ENCODE data around the gene GFPT2. TPM values are rescaled to one million over a fixed set of nuclear protein-coding genes. Genes with fewer than 3 reads are reported as not detected.
A peak's percentile ranks its signal among the peaks of the same experiment; 100 is the strongest.

Gene GFPT2
- 100 to 1,000 TPM in 1 of 7 donors, 10 to 100 TPM in 6; 34.0 to 135 (median 42.4) TPM for total RNA-seq
- 10 to 100 TPM; 18.5 to 29.2 TPM for polyA plus RNA-seq
- long read RNA-seq, donor 1, transcript GFPT2-201 (19 exons, 3,093 nt), result major isoform, 459 of 684 reads
- long read RNA-seq, donor 1, partial matches to known transcripts, result 101 of 684 reads
- long read RNA-seq, donor 1, other reads (novel, unspliced or antisense), result 122 of 684 reads
- long read RNA-seq, donor 2, result 0 reads
- long read RNA-seq, donor 3, transcript GFPT2-201 (19 exons, 3,093 nt), result major isoform, 127 of 152 reads
- long read RNA-seq, donor 3, partial matches to known transcripts, result 6 of 152 reads
- long read RNA-seq, donor 3, other reads (novel, unspliced or antisense), result 19 of 152 reads

DNA sequence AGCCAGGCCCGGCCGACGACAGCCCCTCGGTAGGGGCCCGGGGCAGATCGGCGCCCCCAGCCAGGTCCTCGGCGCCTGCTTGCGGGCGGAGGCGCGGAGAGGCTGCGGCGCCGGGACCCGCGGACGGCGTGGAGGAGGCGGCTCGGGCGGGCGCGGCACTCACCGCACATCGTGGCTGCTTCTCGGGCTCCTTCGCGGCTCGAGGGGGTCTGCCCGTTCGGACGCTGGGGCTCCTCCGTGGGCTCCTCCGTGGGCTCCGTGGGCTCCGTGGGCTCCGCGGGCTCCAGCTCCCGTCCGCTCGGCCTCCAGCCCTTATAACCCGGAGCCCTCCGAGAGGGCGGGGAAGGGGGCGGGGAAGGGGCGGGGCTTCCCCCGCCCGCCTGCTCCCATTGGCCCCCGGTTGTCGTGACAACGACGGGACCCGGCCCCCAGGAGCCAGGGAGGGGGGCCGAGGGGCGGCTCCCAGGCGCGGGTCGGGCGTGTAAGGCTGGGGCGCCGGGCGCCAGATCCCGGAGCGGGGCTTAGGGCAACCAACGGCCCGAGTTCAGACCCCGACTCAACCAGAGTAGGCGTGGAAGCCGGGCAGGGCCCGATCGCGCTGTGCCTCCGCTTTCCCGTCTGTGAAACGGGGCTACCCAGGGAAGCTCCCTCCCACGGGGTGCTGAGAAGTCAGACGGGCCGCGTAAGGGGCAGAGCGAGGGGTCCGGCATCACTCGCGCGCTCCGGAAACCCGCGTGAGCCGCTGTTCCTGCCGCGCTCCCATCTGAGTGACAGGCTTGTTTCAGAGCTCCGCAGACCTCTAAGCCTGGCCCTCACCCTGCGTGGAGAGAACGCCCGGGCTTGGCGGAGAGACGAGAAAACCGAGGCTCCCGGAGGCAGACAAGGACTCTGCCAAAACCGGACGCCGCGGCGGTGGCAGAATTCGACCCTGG is at the start of gene GFPT2:
TSS of gene GFPT2 (minus strand) at position 289 of the 932 bp plus-strand sequence. CDS start at position 170, 119 bp downstream.
- WGBS, 3 donors, result 0 to 1% (median 0%) methylated on average over 42 to 106 of the region's 106 CpGs
- peaks cover 2% of the 10 kb centered on the region for H3K4me1 ChIP-seq (ENCODE audit: insufficient read depth)
- TF ChIP-seq, protein P1, sequence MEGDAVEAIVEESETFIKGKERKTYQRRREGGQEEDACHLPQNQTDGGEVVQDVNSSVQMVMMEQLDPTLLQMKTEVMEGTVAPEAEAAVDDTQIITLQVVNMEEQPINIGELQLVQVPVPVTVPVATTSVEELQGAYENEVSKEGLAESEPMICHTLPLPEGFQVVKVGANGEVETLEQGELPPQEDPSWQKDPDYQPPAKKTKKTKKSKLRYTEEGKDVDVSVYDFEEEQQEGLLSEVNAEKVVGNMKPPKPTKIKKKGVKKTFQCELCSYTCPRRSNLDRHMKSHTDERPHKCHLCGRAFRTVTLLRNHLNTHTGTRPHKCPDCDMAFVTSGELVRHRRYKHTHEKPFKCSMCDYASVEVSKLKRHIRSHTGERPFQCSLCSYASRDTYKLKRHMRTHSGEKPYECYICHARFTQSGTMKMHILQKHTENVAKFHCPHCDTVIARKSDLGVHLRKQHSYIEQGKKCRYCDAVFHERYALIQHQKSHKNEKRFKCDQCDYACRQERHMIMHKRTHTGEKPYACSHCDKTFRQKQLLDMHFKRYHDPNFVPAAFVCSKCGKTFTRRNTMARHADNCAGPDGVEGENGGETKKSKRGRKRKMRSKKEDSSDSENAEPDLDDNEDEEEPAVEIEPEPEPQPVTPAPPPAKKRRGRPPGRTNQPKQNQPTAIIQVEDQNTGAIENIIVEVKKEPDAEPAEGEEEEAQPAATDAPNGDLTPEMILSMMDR (IDR thresholded peaks at IDR 0.05), result peak in 1 of 3 donors; percentile 23
- TF ChIP-seq EP300 (IDR thresholded peaks at IDR 0.05) (no peak), POLR2A (IDR thresholded peaks at IDR 0.05) (peak; percentile 82)
- intact Hi-C loops (cut with DNase I), result loop anchor here in 2 of 4 donors (1.0 to 10.0 kb wide), 2 partner anchors 59 to 60 kb away; partner anchors contain the start of gene MAPK9 (in 1 of the 2)
- no peaks in the 10 kb centered on the region for H3K27me3 ChIP-seq
- no peaks in the 10 kb centered on the region for H3K36me3 ChIP-seq
- H3K27ac ChIP-seq, result peak within 1 kb of the TSS; percentile 72 to 86
- H3K4me3 ChIP-seq, result peak within 1 kb of the TSS; percentile 65
- DNase-seq, result peak; percentile 91 to 94 (median 93)
- H3K9me3 ChIP-seq, result no peaks in the 10 kb centered on the region

- intact Hi-C loops (cut with DNase I), result no loop called here
- WGBS, 3 donors, result 89 to 96% (median 93%) methylated on average over 13 of the region's 13 CpGs
- no peak overlapping the region for H3K27ac ChIP-seq
- no peaks in the 10 kb centered on the region for H3K36me3 ChIP-seq
- no peaks in the 10 kb centered on the region for H3K4me1 ChIP-seq (ENCODE audit: insufficient read depth)
- no peaks in the 10 kb centered on the region for H3K27me3 ChIP-seq
- TF ChIP-seq EP300 (IDR thresholded peaks at IDR 0.05) (no peak), POLR2A (IDR thresholded peaks at IDR 0.05) (no peak)
- TF ChIP-seq, protein P1 (IDR thresholded peaks at IDR 0.05), result no peak
- no peak for DNase-seq
- H3K9me3 ChIP-seq, result no peaks in the 10 kb centered on the region
- H3K4me3 ChIP-seq, result no peak overlapping the region
These were observed 49.6 kb upstream of the GFPT2 start for GRCh38 chr5:180402716-180403115.

GRCh38 chr5:180401229-180401907 is 48.2 kb upstream of the GFPT2 start:
- Histone ChIP-seq H3K27me3 (no peaks in the 10 kb centered on the region), H3K4me1 (ENCODE audit: insufficient read depth) (no peaks in the 10 kb centered on the region), H3K36me3 (no peaks in the 10 kb centered on the region), H3K27ac (no peak overlapping the region), H3K9me3 (no peaks in the 10 kb centered on the region), H3K4me3 (no peak overlapping the region)
- TF ChIP-seq EP300 (IDR thresholded peaks at IDR 0.05) (no peak), POLR2A (IDR thresholded peaks at IDR 0.05) (no peak)
- TF ChIP-seq, protein P1 (IDR thresholded peaks at IDR 0.05), result no peak
- no peak for DNase-seq
- intact Hi-C loops (cut with DNase I), result no loop called here
- 88 to 94% (median 92%) methylated on average over 11 of the region's 11 CpGs for WGBS, 3 donors

DNA sequence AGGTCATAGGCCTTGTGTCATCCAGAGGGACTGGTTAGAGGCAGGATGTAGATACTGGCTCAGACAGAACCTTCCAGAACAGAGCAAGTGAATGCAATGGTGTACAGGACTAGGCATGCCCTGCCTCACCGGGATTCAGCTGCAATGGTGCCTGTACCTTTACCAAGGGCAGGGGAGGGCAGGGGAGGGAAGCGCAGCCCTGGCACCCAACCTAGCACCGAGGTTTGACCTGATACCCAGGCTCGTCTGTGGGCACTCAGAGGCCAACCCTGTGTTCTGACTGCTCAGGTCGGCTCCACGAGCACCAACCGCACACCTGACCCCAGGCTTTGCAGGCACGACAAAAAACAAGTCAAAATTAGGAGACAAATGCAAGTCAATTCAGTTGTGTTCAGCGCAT is 47.3 kb upstream of the GFPT2 start:
- TF ChIP-seq, protein P1 (IDR thresholded peaks at IDR 0.05), result no peak
- no peak for DNase-seq
- WGBS, 3 donors, result 75 to 79% (median 78%) methylated on average over 9 of the region's 9 CpGs

More for the DNA sequence above, 47.3 kb upstream of the GFPT2 start:
- no peaks in the 10 kb centered on the region for H3K27me3 ChIP-seq
- H3K4me3 ChIP-seq, result no peak overlapping the region
- intact Hi-C loops (cut with DNase I), result no loop called here
- H3K27ac ChIP-seq, result no peak overlapping the region
- no peaks in the 10 kb centered on the region for H3K36me3 ChIP-seq
- no peaks in the 10 kb centered on the region for H3K9me3 ChIP-seq
- H3K4me1 ChIP-seq (ENCODE audit: insufficient read depth), result no peaks in the 10 kb centered on the region
